Measurements from ENCODE around the gene LANCL1.

GRCh38 chr2:210432633-210433032 lies 43.9 kb downstream of the LANCL1 start:
- TF ChIP-seq CTCF (IDR thresholded peaks at IDR 0.05) (no peak), POLR2A (IDR thresholded peaks at IDR 0.05) (no peak)
